Mammary epithelial cell (primary cell): Measurements from ENCODE around the gene MED20.

Experiments
- CTCF ChIP-seq, 2 donors: IDR thresholded peaks in 1 of 2; conservative IDR thresholded peaks in 1 of 2; 2 replicates each; pipeline ENCODE4 v1.5.1; 2011 to 2012; ENCODE audit warnings: inconsistent platforms in 2 of 2, low read length in 2 of 2, mild to moderate bottlenecking in 2 of 2, control low read depth in 1 of 2, low read depth in 1 of 2; ENCODE audit not compliant: insufficient read depth in 1 of 2; ENCODE audit errors: extremely low read depth in 1 of 2
- EZH2 ChIP-seq: IDR thresholded peaks from 2 replicates; pipeline ENCODE4 v1.6.1; 2012; ENCODE audit warnings: low read length, inconsistent platforms, borderline replicate concordance

GRCh38 chr6:41967312-41968287, 46.7 kb upstream of the MED20 start:
- no peak for TF ChIP-seq CTCF (conservative IDR thresholded peaks at IDR 0.05 in 1 of 2, IDR thresholded peaks at IDR 0.05 in 1 of 2; ENCODE audit: extremely low read depth in 1 of 2, insufficient read depth in 1 of 2, low read depth in 1 of 2, low read length in 2 of 2)
- no peak for TF ChIP-seq EZH2
